Cardiac atrium fibroblast (primary cell): ENCODE results near the gene OR7A5. TPM values are rescaled to one million over a fixed set of nuclear protein-coding genes. Genes with fewer than 3 reads are reported as not detected.

Source experiments
- total RNA-seq: library from RNA; depleted of rRNA; stranded (reverse); fragments of >200 nt; gene quantifications from 2 replicates; pipeline ENCODE4 v1.2.3, GENCODE V29; 2015

The OR7A5 gene
- not detected in 2 replicates for total RNA-seq

DNA sequence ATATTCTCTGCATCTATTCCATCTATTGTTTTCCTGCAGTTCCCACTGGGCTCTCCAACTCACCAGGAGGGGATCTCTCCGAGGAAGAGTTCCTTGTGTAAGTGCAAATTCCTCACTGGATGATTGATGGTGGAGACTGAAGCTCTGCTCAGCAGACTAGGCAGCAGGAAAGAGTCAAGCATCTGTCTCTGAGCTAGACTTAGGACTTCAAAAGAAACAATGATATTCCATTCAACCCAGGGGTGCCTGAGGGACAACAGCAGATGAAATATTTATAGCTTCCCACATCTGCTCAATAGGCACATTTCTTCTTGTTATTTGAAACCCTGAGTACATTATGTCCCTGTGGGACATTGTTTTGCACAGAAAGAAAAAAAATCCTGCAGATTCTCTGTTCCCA, at the start of gene OR7A5, which contains the start of gene OR7C1:
Gene OR7A5 (minus strand): TSS at position 175 of the 400 bp plus-strand sequence. CDS start 6,944 bp downstream, outside the sequence.
Gene OR7C1 (minus strand): TSS at position 175 of the 400 bp plus-strand sequence. CDS start 35,049 bp downstream, outside the sequence.

GRCh38 chr19:14848822-14849221, 13.8 kb upstream of the OR7A5 start, which contains the start of gene OR7A10:
Gene OR7A10 (minus strand): TSS chr19:14848922. CDS start chr19:14841877, 7,045 bp downstream.

DNA sequence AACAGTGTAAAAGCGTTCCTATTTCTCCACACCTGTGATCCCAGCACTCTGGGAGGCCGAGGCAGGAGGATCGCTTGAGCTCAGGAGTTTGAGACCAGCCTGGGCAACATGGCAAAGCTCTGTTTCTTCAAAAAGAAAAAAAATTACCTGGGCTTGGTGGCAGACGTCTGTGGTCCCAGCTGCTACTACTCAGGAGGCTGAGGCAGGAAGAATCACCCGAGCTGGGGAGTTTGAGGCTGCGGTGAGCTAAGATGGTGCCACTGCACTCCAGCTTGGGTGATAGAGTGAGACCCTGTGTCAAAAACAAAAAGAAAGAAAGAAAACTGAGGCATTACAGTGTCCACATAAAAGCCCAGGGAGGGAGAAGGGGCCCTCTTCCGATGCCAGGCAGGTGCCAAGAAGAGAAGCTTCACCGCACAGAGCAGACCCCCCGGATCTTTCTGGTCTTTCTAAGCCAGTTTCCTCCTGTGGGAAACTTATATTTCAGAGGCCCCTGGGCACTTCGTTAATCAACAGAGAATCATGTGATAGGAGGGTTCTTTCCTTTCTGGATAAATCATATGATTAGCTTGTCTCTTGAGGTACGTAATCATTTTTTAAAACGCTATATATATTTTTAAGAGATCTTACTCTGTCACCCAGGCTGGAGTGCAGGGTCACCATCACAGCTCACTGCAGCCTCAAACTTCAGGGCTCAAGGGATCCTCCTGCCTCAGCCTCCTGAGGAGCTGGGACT, 56.7 kb downstream of the OR7A5 start, which contains the start of gene ADGRE2:
Gene ADGRE2 (minus strand): TSS at position 451 of the 736 bp plus-strand sequence. CDS start 1,804 bp downstream, outside the sequence.

Other genes with a start within 250 kb of the OR7A5 start
- not detected in 2 replicates for gene ADGRE3, start 160.3 kb downstream of the OR7A5 start, total RNA-seq
- gene ZNF333, start 145.1 kb downstream of the OR7A5 start, total RNA-seq = 9.2 and 9.4 TPM in 2 replicates
- 0.32 and 1.4 TPM in 2 replicates for gene ADGRE2, start 56.6 kb downstream of the OR7A5 start, total RNA-seq
- not detected in 2 replicates for gene OR7C1, start within 50 bp of the OR7A5 start, total RNA-seq
- not detected in 2 replicates for gene OR7A10, start 13.7 kb upstream of the OR7A5 start, total RNA-seq
- gene OR7A17, start 50.9 kb upstream of the OR7A5 start, total RNA-seq = not detected in 2 replicates
- not detected in 2 replicates for gene OR7C2, start 106.3 kb upstream of the OR7A5 start, total RNA-seq
- gene SLC1A6, start 144.7 kb upstream of the OR7A5 start, total RNA-seq = not detected in 2 replicates
- gene CASP14, start 214.3 kb upstream of the OR7A5 start, total RNA-seq = not detected in 2 replicates
- not detected in 2 replicates for gene OR1I1, start 247.0 kb upstream of the OR7A5 start, total RNA-seq